Hepatocyte (in vitro differentiated cells): ENCODE data around the gene KCNN3. TPM values are rescaled to one million over a fixed set of nuclear protein-coding genes. Genes with fewer than 3 reads are reported as not detected.

Experiments used
- DNase-seq: peaks from one replicate; pipeline ENCODE4 v3.0.0-alpha.2; 2016; ENCODE audit warnings: low spot score
- H2AFZ ChIP-seq: fragments of 200-600 bp; sonication (generic); 2 replicates; pipeline ENCODE4 v1.6.0; 2016; ENCODE audit warnings: antibody characterized with exemption, mild to moderate bottlenecking
- H3K27ac ChIP-seq: fragments of 200-600 bp; sonication (generic); 2 replicates; pipeline ENCODE4 v1.5.1; 2016; ENCODE audit warnings: mild to moderate bottlenecking
- H3K27me3 ChIP-seq: fragments of 200-600 bp; sonication (generic); 2 replicates; pipeline ENCODE4 v1.6.1; 2016
- H3K36me3 ChIP-seq: fragments of 200-600 bp; sonication (generic); replicated peaks from 2 replicates; pipeline ENCODE4 v1.5.1; 2016; ENCODE audit warnings: low read depth; ENCODE audit not compliant: insufficient read depth
- H3K4me1 ChIP-seq: fragments of 200-600 bp; sonication (generic); 2 replicates; pipeline ENCODE4 v1.5.1; 2016; ENCODE audit warnings: mild to moderate bottlenecking, moderate library complexity; ENCODE audit not compliant: insufficient read depth
- H3K4me2 ChIP-seq: fragments of 200-600 bp; sonication (generic); 2 replicates; pipeline ENCODE4 v1.6.0; 2016
- H3K4me3 ChIP-seq: fragments of 200-600 bp; sonication (generic); 2 replicates; pipeline ENCODE4 v1.5.1; 2016; ENCODE audit warnings: mild to moderate bottlenecking
- H3K79me2 ChIP-seq: fragments of 200-600 bp; sonication (generic); 2 replicates; pipeline ENCODE4 v1.6.0; 2017; ENCODE audit warnings: mild to moderate bottlenecking
- H3K9me2 ChIP-seq: fragments of 200-600 bp; sonication (generic); replicated peaks from 2 replicates; pipeline ENCODE4 v1.6.0; 2017; ENCODE audit warnings: mild to moderate bottlenecking; ENCODE audit not compliant: insufficient read depth
- H3K9me3 ChIP-seq: fragments of 200-600 bp; sonication (generic); 2 replicates; pipeline ENCODE4 v1.5.1; 2016; ENCODE audit warnings: low read depth, mild to moderate bottlenecking
- H4K20me1 ChIP-seq: fragments of 200-600 bp; sonication (generic); 2 replicates; pipeline ENCODE4 v1.6.0; 2016; ENCODE audit warnings: mild to moderate bottlenecking; ENCODE audit not compliant: insufficient read depth, poor library complexity, severe bottlenecking
- EZH2 ChIP-seq: fragments of 200-600 bp; sonication (generic); IDR thresholded peaks from 2 replicates; pipeline ENCODE4 v1.6.1; 2016; ENCODE audit warnings: antibody characterized with exemption, mild to moderate bottlenecking, borderline replicate concordance
- EZH2phosphoT487 ChIP-seq: fragments of 200-600 bp; sonication (generic); IDR thresholded peaks from one replicate; pipeline ENCODE4 v1.6.1; 2018; ENCODE audit warnings: antibody characterized with exemption, mild to moderate bottlenecking, low read depth, moderate library complexity; ENCODE audit not compliant: unreplicated experiment, severe bottlenecking
- WGBS: methylation state at CpG from one replicate; pipeline ENCODE4 v1.1.6; 2016; ENCODE audit warnings: low lambda C conversion rate; ENCODE audit errors: missing lambda C conversion rate; 5-methylcytosine and 5-hydroxymethylcytosine counted together
- polyA plus RNA-seq: library from polyadenylated mRNA; unstranded; fragments of >200 nt; fragmentation: Nextera tagmentation; extraction: Ambion mirVana; gene quantifications from 2 replicates; pipeline ENCODE4 v1.2.1, GENCODE V29; 2016
- total RNA-seq: library from RNA; depleted of rRNA; stranded (reverse); fragments of >200 nt; gene quantifications from 2 replicates; pipeline ENCODE4 v1.2.3, GENCODE V29; 2014
- TF ChIP-seq, protein P1 (sequence below): fragments of 200-600 bp; sonication (generic); IDR thresholded peaks from 2 replicates; pipeline ENCODE4 v1.5.1; 2016; ENCODE audit warnings: antibody characterized with exemption, mild to moderate bottlenecking; ENCODE audit not compliant: poor library complexity

KCNN3 gene
- total and polyA plus RNA-seq, 2 experiments from 2014 or later: 0.56 to 0.67 TPM

DNA sequence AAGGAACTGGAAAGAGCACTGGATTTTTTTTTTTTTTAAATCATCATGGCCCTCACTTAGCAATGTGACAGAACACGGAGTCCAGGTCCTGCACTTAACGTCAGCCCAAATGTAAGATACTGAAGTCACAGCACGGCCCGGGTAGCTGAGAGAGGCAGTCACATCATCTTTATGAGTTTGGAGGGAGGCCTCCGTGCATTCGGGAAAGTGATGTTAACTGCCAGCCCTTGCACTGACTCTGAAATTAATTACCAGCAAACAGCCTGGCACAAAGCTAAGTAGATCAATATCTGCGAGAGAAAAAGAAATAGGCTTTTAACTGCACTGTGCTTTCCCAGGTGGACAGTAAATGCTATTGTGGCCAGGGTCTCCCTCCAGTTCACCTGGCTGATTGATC, 152.6 kb downstream of the KCNN3 start:
- no peak overlapping the region for H2AFZ ChIP-seq

DNA sequence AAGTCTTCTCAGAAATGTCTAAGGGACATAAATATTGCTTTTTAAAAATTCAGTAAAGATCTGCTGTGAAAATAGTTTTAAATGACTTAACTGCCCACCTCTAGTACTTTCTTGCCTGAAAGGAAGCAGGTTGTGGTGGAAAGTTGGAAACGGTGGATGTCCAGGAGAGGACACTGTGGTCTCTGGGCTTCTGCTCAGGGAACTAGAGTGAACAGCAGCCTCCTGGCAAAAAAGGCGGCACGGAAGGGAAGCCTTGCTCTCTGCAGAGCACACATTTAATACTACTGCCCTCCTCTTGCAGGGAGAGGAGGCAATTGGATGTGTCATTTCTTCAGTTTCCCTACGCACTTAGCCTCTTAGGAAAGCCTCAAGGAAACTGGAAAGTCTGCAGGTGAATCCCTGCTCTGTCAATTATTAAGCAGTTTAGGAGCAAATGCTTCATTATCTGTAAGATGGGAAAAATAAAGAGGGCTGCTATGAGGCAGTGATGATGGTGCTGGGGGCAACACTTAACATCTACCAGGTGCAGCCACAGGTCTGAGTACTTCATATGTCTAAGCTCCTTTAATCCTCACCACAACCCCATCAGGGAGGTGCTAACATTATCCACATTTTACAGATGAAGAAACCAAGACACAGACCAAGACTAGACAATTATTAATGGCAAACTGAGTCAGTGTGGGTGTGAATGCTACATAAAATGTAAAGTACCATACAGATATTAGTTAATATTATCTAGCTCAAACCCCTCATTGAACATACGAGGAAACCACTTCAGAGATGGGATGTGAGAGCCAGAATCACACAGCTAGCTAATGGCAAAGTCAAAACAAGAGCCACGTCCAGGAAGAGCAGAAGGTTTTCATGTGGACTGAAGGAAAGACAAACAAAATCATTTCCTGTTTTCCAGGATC, 153.2 kb downstream of the KCNN3 start:
- no peak for DNase-seq
- WGBS: 65% methylated on average over 6 of the region's 6 CpGs
- Histone ChIP-seq H3K27me3 (peaks cover 7% of the 10 kb centered on the region), H4K20me1 (no peaks in the 10 kb centered on the region), H3K4me3 (no peak overlapping the region), H2AFZ (no peak overlapping the region), H3K9me3 (no peaks in the 10 kb centered on the region), H3K4me2 (no peak overlapping the region), H3K79me2 (no peaks in the 10 kb centered on the region), H3K4me1 (no peaks in the 10 kb centered on the region), H3K9me2 (no peaks in the 10 kb centered on the region), H3K36me3 (no peaks in the 10 kb centered on the region), H3K27ac (no peak overlapping the region)
- TF ChIP-seq EZH2phosphoT487: no peak
- no peak for TF ChIP-seq EZH2
- TF ChIP-seq, protein P1, sequence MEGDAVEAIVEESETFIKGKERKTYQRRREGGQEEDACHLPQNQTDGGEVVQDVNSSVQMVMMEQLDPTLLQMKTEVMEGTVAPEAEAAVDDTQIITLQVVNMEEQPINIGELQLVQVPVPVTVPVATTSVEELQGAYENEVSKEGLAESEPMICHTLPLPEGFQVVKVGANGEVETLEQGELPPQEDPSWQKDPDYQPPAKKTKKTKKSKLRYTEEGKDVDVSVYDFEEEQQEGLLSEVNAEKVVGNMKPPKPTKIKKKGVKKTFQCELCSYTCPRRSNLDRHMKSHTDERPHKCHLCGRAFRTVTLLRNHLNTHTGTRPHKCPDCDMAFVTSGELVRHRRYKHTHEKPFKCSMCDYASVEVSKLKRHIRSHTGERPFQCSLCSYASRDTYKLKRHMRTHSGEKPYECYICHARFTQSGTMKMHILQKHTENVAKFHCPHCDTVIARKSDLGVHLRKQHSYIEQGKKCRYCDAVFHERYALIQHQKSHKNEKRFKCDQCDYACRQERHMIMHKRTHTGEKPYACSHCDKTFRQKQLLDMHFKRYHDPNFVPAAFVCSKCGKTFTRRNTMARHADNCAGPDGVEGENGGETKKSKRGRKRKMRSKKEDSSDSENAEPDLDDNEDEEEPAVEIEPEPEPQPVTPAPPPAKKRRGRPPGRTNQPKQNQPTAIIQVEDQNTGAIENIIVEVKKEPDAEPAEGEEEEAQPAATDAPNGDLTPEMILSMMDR: no peak

More for the DNA sequence above, 152.6 kb downstream of the KCNN3 start:
- no peak overlapping the region for H3K4me2 ChIP-seq
- H3K27me3 ChIP-seq: peaks cover 2% of the 10 kb centered on the region
- no peaks in the 10 kb centered on the region for H3K9me3 ChIP-seq
- no peaks in the 10 kb centered on the region for H4K20me1 ChIP-seq
- H3K79me2 ChIP-seq: no peaks in the 10 kb centered on the region
- DNase-seq: no peak
- TF ChIP-seq, protein P1: no peak
- TF ChIP-seq EZH2 (no peak), EZH2phosphoT487 (no peak)
- no peaks in the 10 kb centered on the region for H3K4me1 ChIP-seq
- H3K27ac ChIP-seq: no peak overlapping the region
- H3K9me2 ChIP-seq: no peaks in the 10 kb centered on the region
- H3K36me3 ChIP-seq: no peaks in the 10 kb centered on the region
- no peak overlapping the region for H3K4me3 ChIP-seq
- WGBS: 70% methylated on average over 7 of the region's 7 CpGs

DNA sequence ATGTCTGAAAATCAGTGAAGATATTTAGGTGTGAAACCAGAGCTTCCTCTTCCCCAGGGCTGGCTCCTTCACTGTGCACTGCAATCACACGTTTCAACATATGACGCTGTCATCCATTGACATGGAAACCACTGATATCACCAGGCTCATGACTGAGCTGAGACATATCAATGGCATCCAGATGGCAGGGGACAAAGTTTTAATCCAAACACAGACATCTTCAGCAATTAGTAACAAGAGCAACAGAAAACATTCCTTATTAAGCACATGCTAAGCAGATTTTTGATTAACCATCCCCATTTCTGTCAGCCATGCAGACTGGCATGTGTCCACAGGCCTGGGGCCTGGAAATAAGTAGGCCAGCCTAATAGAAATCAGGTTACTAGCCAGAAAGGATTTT, 154.1 kb downstream of the KCNN3 start:
- Histone ChIP-seq H3K9me2 (no peaks in the 10 kb centered on the region), H3K36me3 (no peaks in the 10 kb centered on the region), H3K79me2 (no peaks in the 10 kb centered on the region), H3K9me3 (no peaks in the 10 kb centered on the region), H3K27me3 (peaks cover 7% of the 10 kb centered on the region), H3K4me2 (no peak overlapping the region), H3K4me3 (no peak overlapping the region), H4K20me1 (no peaks in the 10 kb centered on the region), H2AFZ (no peak overlapping the region), H3K4me1 (no peaks in the 10 kb centered on the region), H3K27ac (no peak overlapping the region)
- TF ChIP-seq EZH2phosphoT487 (no peak), EZH2 (no peak)
- TF ChIP-seq, protein P1: no peak
- no peak for DNase-seq
- 81% methylated on average over 2 of the region's 2 CpGs for WGBS
